T-helper 17 cell (primary cell): ENCODE results near the gene C18orf54. TPM values are rescaled to one million over a fixed set of nuclear protein-coding genes. Genes with fewer than 3 reads are reported as not detected.
A peak's percentile ranks its signal among the peaks of the same experiment; 100 is the strongest.

Experiments
- ATAC-seq: fragments of 150-1000 bp; cut with Tn5 transposase; 2 replicates; pipeline ENCODE4 v1.10.0; 2021; ENCODE audit warnings: mild to moderate bottlenecking, moderate library complexity
- DNase-seq, 3 donors: peaks; one replicate each; pipeline versions ENCODE4 v3.0.0 to v3.0.0-alpha.2; 2020 to 2021
- H3K9me3 ChIP-seq: one replicate; pipeline ENCODE4 v1.7.0; 2013; ENCODE audit warnings: low read length, mild to moderate bottlenecking; ENCODE audit not compliant: control insufficient read depth, poor library complexity, severe bottlenecking
- H3K27ac Mint-ChIP-seq: one replicate; pipeline ENCODE4 v1.8.0; 2022; ENCODE audit warnings: mild to moderate bottlenecking, moderate library complexity, mixed read lengths
- H3K27me3 Mint-ChIP-seq: one replicate; pipeline ENCODE4 v1.8.0; 2022; ENCODE audit warnings: mixed read lengths
- H3K36me3 Mint-ChIP-seq: one replicate; pipeline ENCODE4 v1.8.0; 2022; ENCODE audit warnings: low read depth, mixed read lengths
- H3K4me1 Mint-ChIP-seq: one replicate; pipeline ENCODE4 v1.8.0; 2022; ENCODE audit warnings: mild to moderate bottlenecking, mixed read lengths
- H3K4me3 Mint-ChIP-seq: one replicate; pipeline ENCODE4 v1.8.0; 2022; ENCODE audit warnings: mild to moderate bottlenecking, moderate library complexity, mixed read lengths
- total RNA-seq, 4 donors: library from RNA in 2 of 4; stranded (reverse) in 2 of 4; gene quantifications; one replicate each; pipeline ENCODE4 v1.2.3 and lab custom pipeline; 2022 to 2026

The C18orf54 gene
- total RNA-seq, 2 donors from 2014 or later, result 0.92 to 1.5 TPM

DNA sequence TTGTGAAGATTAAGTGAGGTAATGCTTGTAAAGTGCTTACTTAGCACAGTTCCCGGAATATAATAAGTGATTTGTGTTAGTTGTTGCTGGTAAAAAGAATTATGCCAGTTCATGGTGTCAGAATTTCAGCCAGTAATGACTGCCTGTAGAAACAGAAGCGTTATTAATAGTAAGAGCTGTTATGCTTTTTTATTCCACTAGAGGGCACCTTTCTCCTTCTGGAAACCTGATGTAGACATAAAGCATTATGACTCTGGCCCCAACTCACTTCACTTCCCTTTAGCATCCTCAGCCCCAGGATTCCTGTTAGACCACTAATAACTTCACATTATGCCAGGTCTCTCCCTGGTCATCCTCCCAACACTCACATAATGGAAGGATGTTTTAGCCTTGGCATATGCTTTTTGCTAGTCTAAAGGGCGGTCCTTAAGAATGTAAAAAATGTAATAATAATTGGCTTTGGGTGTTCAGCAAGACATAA lies 34.9 kb downstream of the C18orf54 start:
- no peak for DNase-seq

DNA sequence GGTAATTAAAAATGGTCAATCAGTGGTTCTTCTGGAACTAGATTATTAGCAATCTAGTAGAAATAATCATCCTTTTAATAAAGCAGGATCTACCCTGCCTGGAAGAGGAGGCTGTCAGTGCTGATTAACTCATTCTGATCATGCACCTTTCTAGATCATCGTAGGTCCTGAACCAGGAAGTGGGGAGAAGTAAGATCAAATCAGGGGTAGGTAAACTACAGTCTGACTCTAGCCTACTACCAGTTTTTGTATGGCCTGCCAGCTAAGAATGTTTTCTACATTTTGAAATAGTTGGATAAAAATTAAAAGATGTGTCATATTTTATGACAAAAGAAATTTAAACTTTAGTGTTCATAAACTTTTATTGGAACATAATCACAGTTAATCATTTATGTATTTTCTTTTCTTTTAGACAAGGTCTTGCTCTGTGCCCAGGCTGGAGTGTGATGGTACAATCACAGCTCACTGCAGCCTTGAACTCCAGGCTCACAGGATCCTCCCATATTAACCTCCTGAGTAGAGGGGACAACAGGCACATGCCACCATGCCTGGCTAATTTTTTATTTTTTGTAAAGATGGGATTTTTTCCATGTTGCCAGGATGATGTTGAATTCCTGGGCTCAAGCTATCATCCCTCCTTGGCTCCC lies 36.1 kb downstream of the C18orf54 start:
- ATAC-seq (no peak), DNase-seq (no peak)
- no peaks in the 10 kb centered on the region for H3K9me3 ChIP-seq
- Mint-ChIP-seq H3K27ac (no peak overlapping the region), H3K4me1 (peaks cover 12% of the 10 kb centered on the region), H3K27me3 (peaks cover 2% of the 10 kb centered on the region), H3K4me3 (no peak overlapping the region), H3K36me3 (no peaks in the 10 kb centered on the region)

More for the DNA sequence above, 34.9 kb downstream of the C18orf54 start:
- Mint-ChIP-seq H3K36me3 (no peaks in the 10 kb centered on the region), H3K4me1 (peaks cover 16% of the 10 kb centered on the region), H3K27ac (no peak overlapping the region), H3K4me3 (no peak overlapping the region), H3K27me3 (peaks cover 9% of the 10 kb centered on the region)
- H3K9me3 ChIP-seq, result no peaks in the 10 kb centered on the region
- ATAC-seq, result peak; percentile 75

DNA sequence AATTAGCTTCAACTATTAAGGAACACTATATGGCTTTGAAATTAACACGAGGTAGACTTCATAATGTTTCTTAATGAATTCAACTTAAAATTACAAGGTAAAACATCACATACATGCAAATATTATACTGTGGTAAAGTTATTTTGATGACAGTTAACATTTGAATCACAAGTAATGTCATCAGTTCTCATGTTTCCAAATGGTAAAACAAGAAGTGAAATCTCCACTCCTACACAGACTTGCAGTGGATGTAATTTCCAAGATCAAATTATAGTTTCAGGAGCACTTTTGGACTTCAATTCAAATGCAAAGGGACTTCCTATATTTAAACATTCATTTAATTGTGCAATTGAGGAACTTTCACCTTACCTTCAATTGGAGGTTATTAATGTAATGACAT lies 39.1 kb downstream of the C18orf54 start:
- no peaks in the 10 kb centered on the region for H3K9me3 ChIP-seq
- no peak overlapping the region for H3K27ac Mint-ChIP-seq
- no peak for DNase-seq
- H3K4me1 Mint-ChIP-seq, result peaks cover 5% of the 10 kb centered on the region
- H3K4me3 Mint-ChIP-seq, result no peak overlapping the region
- no peaks in the 10 kb centered on the region for H3K36me3 Mint-ChIP-seq
- H3K27me3 Mint-ChIP-seq, result no peaks in the 10 kb centered on the region
- no peak for ATAC-seq

DNA sequence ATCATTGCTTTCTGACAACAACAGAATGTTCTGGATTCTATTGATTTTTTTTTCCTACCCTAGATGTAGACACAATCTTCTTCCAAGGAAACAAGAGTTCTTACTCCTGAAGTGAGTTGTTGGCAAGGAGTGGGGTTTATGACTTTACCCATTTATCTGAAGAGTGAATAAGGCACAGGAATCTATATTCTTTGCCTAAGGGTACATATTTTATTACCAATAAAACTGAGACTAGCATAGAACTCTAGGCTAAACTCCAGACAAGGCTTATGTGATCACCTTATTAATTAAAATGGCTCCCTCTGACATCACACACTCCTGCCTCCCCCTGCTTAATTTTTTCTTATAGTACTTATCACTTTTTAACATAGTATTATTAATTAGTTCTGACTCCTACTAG lies 47.6 kb downstream of the C18orf54 start:
- Mint-ChIP-seq H3K27ac (no peak overlapping the region), H3K4me1 (no peaks in the 10 kb centered on the region), H3K4me3 (no peak overlapping the region), H3K36me3 (no peaks in the 10 kb centered on the region), H3K27me3 (peaks cover 20% of the 10 kb centered on the region)
- ATAC-seq (no peak), DNase-seq (no peak)
- H3K9me3 ChIP-seq, result no peaks in the 10 kb centered on the region

DNA sequence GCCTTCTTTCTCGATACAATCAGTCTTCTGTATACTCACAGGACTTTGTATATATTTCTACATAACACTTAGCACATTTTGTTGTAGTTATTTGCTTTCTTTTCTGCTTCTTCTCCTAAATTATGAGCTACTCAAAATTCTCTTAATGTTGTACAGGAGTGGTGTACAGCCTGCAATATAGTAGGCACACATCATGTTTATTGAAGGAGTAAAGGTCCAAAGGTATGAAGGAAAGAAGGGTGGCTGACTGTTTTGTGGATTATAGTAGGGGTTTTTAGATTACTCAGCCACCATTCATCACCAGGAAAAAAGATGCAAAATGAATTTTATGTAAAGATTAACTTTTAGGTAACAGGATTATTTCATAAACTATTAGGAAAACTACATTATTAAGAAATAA lies 54.1 kb downstream of the C18orf54 start:
- DNase-seq (no peak), ATAC-seq (no peak)
- H3K4me1 Mint-ChIP-seq, result no peaks in the 10 kb centered on the region
- peaks cover 35% of the 10 kb centered on the region for H3K27me3 Mint-ChIP-seq
- no peaks in the 10 kb centered on the region for H3K9me3 ChIP-seq
- H3K4me3 Mint-ChIP-seq, result no peak overlapping the region
- H3K27ac Mint-ChIP-seq, result no peak overlapping the region
- H3K36me3 Mint-ChIP-seq, result no peaks in the 10 kb centered on the region

DNA sequence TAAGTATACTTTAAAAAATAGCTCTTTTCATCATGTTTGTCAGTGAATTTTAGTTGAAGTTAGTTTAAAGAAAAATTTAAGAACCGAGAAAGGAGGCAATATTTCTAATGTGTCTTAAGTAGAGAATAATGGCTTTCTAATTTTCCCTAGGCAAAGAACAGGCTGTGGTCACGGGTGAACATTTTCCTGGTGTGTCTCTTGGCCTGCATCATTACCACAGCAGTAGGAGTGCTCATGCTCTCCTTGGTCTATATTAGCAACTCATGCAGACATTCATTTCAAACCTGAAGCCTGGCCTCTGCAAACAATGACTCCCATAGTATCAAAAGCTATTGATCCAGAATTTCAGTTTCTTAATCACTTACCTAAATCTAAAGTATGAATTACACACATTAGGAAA lies 57.4 kb downstream of the C18orf54 start:
- H3K27ac Mint-ChIP-seq, result no peak overlapping the region
- H3K27me3 Mint-ChIP-seq, result peaks cover 48% of the 10 kb centered on the region
- H3K4me1 Mint-ChIP-seq, result no peaks in the 10 kb centered on the region
- peaks cover 2% of the 10 kb centered on the region for H3K9me3 ChIP-seq
- DNase-seq, result no peak
- no peaks in the 10 kb centered on the region for H3K36me3 Mint-ChIP-seq
- no peak for ATAC-seq
- no peak overlapping the region for H3K4me3 Mint-ChIP-seq

DNA sequence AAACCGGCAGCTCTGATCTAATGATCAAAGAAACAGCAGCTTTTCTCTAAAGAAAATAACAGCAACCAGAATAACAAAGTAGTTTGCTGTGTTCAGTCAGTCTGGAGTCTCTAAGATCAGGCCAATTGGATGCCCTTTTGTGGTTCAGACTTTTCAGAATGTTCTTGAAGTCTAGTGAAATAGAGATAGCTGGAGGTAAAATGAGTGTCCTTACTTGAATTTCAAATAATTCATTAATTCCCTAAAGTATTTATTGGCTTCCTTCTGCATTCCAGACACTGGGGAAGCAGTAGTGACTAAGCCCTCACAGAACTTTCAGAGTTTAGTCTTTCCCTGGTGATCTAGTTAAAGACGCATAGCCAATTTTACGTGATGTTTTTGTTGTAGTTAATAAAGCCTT lies 58.7 kb downstream of the C18orf54 start:
- Mint-ChIP-seq H3K27ac (no peak overlapping the region), H3K4me3 (no peak overlapping the region), H3K27me3 (peaks cover 43% of the 10 kb centered on the region), H3K4me1 (no peaks in the 10 kb centered on the region), H3K36me3 (no peaks in the 10 kb centered on the region)
- peaks cover 2% of the 10 kb centered on the region for H3K9me3 ChIP-seq
- ATAC-seq (no peak), DNase-seq (no peak)

DNA sequence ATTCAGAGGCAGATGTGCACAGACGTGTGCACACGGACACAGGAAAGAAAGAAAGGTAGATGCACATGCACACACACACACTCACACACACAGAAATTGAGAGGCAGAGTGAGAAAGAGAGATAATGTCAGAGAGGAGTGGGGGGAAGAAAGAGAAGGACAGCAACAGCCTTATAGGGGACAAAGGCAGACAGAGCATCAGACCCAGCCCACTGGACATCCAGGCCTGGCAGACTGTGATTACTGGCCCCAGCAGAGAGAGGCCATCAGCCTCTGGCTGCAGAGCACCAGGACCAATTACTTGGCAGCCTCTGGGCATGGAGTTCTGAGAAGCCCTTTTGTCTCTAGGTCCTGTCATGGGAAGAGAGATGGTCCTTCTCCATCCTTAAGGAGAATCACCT lies 66.1 kb downstream of the C18orf54 start:
- no peaks in the 10 kb centered on the region for H3K9me3 ChIP-seq
- Mint-ChIP-seq H3K4me3 (no peak overlapping the region), H3K36me3 (peaks cover 5% of the 10 kb centered on the region), H3K27ac (no peak overlapping the region), H3K4me1 (peaks cover 2% of the 10 kb centered on the region), H3K27me3 (peaks cover 40% of the 10 kb centered on the region)
- ATAC-seq (no peak), DNase-seq (no peak)

DNA sequence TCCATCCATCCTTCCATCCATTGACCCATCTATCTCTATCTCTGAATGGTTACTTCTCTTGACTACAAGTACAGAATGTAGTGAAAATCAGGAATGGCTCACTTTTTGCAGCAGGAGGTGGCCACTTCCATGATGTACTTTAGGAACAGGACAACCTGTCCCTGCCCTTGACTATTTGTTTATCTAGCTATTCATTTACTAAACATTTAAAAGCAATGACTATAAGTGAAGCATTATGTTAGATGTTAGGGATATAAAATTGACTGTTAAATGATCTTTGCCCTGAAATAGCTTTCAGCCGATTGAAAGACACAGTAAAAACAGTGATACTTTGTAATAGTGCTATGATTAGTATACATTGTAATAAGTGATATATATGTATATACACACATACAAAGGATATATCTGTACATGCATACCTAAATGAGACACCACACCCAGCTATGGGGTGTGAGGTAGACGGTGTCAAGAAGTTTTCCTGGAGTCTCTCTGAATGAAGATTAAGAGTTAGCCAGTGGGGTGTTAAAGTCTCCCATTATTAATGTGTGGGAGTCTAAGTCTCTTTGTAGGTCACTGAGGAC lies 68.5 kb downstream of the C18orf54 start:
- H3K9me3 ChIP-seq, result no peaks in the 10 kb centered on the region
- Mint-ChIP-seq H3K4me3 (no peak overlapping the region), H3K36me3 (peaks cover 5% of the 10 kb centered on the region), H3K27ac (no peak overlapping the region), H3K27me3 (peaks cover 24% of the 10 kb centered on the region), H3K4me1 (peaks cover 2% of the 10 kb centered on the region)
- ATAC-seq, result no peak
- DNase-seq, result no peak

Other genes with a start within 250 kb of the C18orf54 start
- 100 to 1,000 TPM; 108 TPM for gene MBD2, start 133.2 kb upstream of the C18orf54 start, total RNA-seq
- 10 to 100 TPM; 27.2 to 28.4 TPM for gene POLI, start 88.4 kb upstream of the C18orf54 start, total RNA-seq
- not detected for gene STARD6, start within 50 bp of the C18orf54 start, total RNA-seq
- gene DYNAP, start 233.3 kb downstream of the C18orf54 start, total RNA-seq, result not detected